ENCODE results near the gene GRIA1.

Gene GRIA1

DNA sequence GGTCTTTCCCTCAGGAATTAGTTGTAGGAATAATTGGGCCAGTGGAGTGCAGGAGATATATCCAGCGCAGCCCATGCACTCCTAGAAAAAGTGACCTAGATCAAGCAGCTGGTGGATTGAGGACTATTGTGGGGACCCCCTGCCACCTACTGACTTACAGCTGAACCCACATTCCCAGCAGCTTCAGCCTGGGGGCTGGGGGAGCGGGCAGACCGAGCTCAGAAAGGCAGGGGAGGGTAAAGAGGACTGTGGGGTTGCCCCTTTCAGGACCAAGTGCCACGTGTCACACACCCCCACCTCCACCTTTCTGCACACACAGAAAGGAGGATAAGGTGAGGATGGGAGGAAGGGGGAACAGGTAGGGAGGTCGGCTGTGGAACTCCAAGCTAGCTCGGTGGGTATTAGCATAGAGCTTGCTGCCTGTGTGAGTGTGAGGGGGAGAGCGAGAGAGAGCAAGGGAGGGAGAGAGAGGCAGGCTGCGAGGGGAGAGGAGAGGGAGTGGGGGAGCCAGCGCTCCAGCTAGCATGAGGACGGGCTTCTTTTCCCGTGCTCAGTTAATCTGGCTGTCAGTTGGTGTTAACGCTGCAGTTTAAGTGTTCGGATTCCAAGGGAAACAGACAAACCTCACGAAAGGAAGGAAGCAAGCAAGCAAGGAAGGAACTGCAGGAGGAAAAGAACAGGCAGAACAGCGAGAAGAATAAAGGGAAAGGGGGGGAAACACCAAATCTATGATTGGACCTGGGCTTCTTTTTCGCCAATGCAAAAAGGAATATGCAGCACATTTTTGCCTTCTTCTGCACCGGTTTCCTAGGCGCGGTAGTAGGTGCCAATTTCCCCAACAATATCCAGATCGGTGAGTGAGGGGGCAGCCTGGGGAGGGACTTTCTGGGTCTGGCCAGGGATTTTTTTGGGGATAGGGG, at the start of gene GRIA1:
Gene GRIA1, plus strand, starts transcription at position 553 of the 920 bp plus-strand sequence.
- DNase-seq (ENCODE audit: low read depth in 3 of 3), result no peak

DNA sequence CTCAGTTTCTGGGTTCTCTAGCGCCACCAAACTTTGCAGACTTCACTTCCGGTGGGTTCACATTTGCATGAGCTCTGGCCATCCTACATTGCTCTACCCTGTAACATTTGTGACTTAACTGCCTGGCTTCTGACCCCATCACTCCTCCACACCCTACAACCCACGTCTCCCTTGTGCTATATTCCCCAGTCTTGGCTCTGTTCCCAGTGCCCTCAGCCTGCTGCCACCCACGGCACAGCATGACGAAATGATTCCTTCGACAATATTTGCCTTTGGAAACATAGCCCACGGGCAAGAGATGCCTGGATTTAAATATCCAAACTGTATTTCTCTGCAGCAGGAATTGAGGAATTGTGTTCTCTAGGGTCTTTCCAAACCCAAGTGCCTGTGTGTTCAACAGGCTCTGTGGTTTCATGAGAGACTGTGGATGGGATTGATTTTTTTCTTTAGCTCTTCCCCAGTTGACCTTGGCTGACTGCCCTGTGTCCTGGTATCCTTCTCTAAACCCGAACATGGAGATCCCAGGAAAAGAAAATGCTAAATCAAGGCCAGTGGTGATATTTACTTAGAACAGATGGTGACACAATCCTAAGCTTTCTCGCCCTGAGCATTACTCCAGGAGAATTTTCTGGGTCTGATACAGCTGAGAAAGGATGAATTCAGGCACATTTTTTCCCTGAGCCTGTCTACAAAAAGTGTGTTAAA, 44.4 kb upstream of the GRIA1 start:
- DNase-seq (ENCODE audit: low read depth in 3 of 3), result no peak

DNA sequence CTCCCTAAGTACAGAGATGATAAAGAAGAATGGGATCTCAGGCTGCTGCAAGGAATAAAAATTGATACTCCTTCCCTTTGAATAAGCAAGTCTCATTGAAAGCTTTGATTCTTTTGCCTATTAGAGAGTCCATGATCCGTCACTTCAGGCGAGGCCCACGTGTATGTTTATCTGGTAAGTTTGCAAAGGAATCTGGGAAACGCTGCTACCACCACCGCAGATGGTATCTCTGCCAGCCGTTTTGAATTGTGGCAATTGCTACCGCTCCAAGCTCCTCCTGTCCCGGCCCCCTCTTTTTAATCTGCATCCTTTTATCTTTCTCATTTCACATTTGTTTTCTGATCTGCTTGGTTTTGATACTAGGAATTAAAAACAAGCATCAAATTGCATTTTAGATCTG, 42.9 kb upstream of the GRIA1 start:
- DNase-seq (ENCODE audit: low read depth in 3 of 3), result no peak

DNA sequence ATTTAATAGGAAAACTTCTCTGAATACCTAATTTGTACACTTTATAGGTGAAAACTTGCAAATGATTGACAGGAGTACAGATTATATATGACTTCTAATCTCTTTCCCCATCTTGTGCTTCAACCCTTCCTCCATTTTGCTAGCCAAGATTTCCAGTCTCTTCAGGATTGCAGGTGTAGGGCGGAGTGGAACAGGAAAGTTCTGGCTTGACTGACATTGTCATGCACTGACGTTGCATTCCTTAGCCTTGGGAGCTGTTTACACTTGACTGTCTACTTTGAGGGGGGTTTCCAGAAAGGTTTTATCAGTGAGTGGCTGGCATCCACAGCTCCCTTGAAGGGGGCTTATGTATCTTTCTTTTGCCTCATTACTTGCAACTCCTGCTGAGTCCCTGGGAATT, 34.1 kb upstream of the GRIA1 start:
- DNase-seq (ENCODE audit: low read depth in 3 of 3), result no peak

DNA sequence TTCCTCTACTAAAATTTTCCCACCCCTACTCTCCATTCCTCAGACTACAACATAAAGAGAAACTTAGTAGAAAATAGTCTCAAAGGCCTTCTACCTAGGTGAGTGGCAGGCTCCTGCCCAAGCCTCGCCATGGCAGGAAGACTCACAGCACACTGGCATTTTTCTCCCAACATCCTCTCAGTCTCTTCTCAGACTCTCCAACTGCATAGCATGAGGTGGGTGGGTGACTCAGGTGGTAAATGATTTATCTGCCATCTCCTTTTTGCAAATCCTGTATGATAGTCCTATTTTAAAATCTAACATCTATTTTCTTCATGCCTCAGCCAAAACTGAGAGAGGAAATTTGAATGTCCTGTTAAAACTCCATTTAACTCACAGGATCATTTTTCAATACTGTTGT, 33.5 kb upstream of the GRIA1 start:
- no peak for DNase-seq (ENCODE audit: low read depth in 3 of 3)

DNA sequence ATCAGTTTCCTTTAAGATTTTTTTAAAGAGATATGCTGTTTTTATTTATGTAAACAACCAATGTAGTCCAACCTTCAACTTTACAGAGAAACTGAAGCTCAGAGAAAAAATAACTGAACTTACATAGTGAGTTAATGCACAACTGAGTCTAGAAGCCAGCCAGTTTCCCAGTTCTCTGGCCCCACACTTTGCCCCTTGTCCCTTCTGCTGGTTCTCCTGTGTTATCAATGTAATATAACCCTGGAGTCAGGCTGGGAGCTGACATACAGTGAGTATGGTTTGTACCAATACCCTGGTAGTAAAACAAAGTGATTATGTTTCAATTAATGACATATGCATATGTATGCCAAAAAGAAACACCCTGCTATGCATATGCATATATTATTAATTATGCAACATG, 32.2 kb upstream of the GRIA1 start:
- DNase-seq (ENCODE audit: low read depth in 3 of 3), result no peak

DNA sequence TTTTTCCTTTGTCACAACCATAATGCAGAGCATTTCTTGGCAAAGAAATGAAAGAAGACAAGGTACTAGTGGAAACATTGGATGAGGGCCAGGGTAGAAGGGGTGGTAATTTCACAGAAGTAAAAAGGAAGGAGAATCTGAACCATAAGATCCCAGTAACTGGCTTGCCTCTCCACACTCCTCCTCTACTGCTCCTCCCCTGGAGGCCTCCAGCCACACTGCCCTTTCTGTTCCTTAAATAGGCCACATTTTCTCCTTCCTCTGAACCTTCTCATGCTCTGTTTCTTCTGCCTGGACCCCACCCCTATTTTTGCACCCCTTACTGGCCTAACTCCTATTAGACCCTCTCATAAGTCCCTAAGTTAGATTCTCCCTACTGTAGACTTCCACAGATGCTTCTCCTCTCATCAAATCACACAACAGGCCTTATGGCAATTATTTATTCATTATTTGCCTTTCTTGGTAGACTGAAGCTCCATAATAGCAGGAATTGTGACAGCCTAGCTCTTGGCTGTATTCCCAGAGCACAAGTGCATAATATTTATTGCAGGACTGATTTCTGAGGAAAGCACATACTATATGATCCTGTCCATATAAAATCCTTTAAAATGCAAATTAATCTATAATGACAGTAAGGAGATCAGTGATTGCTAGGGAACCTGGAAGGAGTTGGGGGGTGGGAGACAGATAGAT, 31.3 kb upstream of the GRIA1 start:
- no peak for DNase-seq (ENCODE audit: low read depth in 3 of 3)

DNA sequence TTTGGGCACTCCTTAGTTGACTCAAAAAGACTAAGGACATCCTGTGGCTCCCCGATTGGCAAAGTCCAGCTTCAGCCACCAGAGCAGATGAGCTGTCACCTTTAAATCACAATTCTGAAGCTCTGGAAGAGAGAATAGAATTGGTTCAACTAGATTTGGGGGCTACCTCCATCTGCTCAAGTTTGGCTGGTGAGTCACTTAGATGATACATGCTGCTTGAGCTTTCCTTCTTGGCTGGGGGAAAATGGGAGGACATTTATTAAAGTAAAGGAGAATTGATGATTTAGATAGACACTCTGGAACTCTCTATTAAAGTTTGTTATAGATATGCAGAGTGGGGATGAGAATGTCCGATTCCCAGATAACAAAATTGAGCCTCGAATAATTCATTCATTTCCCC, 30.0 kb upstream of the GRIA1 start:
- DNase-seq (ENCODE audit: low read depth in 3 of 3), result no peak

DNA sequence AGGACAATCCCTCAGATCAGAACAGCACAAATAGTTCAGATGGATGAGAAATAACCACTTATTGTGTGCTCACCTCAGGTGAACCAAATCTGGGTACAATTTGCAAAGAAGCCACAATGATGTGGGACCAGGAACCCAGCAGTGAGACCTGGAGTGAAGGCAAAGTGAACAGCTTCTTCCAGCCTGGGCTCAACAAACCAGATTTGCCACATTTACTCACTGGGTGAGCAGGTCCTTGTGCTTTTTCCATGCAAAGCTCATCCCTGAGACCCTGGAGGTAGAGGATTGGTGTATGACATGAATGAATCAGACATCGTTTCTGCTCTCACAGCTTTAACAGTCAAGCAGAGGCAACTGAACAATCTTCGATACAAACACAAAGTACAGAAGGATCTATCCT, 29.1 kb upstream of the GRIA1 start:
- no peak for DNase-seq (ENCODE audit: low read depth in 3 of 3)

DNA sequence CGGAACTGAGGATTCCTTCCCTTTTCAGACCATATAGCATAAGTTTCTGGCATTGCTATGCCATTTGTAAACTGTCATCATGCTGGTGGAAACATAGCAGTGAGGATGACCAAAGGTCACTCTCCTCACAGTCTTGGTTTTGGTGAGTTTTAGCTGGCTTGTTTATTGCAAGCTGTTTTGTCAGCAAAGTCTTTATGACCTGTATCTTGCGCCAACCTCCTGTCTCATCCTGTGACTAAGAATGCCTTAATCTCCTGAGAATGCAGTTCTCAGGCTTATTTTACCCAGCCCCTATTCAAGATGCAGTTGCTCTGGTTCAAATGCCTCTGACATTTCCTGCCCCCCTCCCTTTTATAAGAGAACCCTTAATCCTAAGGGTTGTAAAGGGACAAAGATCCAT, 26.7 kb upstream of the GRIA1 start:
- no peak for DNase-seq (ENCODE audit: low read depth in 3 of 3)

DNA sequence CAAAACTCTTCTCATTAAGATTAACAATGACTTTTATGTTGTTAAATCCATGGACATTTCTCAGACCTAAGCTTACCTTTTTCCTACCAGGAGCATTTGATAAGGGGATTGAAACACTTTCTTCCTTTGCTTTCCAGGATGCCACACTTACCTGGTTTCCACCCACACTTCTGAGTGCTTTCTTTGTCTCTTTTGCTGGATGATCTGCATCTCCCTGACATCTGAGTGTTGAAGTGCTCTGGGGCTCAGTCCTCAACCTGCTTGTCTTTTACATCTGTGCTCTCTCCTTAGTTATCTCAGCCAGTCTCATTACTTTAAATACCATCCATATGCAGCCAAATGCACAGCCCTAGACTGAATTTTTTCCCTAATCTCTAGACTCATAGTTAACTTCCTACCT, 22.9 kb upstream of the GRIA1 start:
- no peak for DNase-seq (ENCODE audit: low read depth in 3 of 3)

DNA sequence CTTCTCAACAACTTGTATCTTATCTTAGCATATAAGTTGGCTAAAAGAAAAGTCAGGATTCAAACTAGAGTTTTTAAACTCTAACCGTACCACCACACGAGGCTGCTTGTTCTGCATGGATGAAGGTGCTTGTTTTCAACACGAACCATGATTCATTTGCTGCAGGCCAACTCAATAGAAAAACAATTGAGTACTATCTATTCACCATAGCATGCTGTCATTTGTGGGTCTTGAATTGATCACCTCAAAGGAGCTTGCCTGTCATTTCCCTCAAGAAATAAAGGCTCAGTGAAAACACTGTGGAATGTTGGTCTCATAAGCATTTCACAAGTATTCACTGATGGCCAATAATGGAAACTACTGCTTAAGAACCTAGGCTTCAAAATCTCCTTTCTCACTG, 21.0 kb upstream of the GRIA1 start:
- no peak for DNase-seq (ENCODE audit: low read depth in 3 of 3)

DNA sequence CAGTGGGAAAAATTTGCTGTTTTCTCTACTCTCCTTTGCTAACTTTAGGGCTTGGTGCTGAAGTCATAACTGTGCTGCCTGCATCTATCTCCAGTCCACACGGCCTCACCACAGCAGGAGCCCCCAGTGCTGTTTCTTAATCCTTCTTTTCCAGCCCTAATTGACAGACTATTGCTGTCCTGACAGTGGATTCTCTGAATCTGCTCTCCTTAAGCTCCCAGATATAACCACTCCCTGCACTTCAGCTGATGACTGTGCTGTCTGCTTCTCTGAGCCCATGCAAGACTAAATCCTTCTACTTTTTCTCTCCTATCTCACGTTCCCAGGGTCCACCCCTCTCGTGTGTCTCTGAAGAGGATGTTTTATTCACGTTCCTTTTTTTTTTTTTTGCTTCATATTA, 19.7 kb upstream of the GRIA1 start:
- no peak for DNase-seq (ENCODE audit: low read depth in 3 of 3)

DNA sequence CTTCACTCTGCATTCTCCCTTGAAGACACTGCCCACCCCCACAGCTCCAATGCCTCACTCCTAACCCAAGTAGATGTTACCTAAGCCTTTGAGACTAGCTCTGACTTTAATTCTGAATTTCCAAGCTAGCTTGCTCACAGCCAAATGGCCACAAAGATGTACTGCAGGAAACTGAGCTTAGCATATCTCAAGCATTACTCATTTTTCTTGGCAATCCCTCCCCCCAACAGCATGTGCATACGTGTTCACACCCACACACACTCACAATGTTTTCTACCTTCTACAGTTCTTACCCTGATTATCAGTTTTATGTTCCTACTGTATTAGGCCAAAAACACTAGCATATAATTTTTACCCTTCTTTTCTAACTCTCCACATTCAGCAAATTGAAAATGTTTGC, 13.7 kb upstream of the GRIA1 start:
- no peak for DNase-seq (ENCODE audit: low read depth in 3 of 3)

DNA sequence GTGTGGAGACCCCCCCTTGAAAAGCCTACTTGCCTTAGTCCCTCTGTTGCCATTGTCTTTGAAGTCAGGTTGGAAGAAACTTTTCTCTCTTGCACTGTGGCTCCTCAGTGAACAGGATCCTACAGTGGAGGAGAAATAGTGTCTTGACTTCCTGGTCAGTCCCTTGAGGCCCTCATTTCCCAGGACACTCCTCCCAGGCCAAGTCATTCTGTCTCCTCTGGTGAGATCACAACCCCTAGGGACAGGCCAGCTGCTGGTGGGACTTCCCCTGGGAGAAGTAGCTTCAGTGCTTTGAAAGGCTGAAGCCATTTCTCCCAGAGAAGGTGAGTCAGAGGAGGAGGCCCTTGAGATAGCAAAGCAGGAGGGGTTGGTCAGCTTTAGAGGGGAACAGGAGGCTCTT, 10.1 kb upstream of the GRIA1 start:
- no peak for DNase-seq (ENCODE audit: low read depth in 3 of 3)

DNA sequence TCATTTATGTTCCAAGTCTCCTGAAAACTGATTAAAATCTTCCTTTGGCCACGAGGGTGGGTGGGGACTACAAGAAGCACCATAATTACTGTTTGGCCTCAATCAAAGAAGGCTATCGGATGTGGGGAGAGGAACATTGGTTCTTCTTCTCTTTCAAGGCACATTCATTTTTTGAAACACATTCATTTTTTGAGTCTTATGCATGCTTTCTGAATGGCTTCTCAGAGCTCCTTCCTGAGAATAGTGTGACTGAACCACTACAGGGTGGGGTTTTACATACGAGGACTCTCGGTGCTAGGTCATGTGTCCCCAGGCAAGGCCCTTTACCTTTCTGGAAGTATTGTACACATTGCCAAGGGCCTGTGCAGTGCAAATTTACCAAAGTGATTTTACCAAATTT, 7.0 kb upstream of the GRIA1 start:
- no peak for DNase-seq (ENCODE audit: low read depth in 3 of 3)

DNA sequence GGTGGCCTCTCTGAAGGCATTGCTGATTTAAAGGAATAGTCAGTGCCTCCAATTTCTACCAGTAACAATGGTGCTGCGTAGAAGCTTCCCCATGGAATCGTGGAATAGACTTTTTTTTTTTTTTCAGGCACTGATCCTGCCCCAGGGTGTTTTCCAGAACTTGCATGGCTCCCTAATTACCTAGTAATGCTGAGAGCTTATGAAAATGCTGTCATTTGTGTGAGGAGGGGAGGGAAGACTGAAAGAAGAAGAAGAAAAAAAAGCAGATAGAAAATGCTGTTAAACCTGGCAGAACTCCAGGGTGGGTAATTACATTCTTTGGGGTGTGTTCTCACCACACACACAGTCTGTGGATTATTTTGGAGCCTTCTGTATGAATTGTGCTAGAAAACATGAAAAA, 4.8 kb upstream of the GRIA1 start:
- DNase-seq (ENCODE audit: low read depth in 3 of 3), result no peak

DNA sequence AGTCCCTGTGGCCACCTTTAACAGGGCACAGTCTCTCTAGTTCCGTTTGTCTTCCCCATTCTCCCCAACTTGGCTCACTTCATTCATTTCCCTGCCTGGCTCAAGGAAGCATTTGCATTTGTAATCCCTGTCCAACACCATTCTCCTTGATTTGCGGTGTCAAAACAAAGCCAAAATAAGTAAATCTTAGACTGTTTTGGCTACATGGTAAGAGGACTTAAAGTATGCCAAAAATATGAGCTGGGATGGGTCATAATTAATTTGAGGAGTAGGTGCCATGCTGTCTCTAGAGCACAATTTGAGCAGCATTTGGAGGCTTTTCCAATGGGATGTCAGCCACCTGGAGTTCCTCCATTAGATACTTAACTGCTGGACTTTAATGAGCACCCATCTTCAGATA, 3.7 kb upstream of the GRIA1 start:
- DNase-seq (ENCODE audit: low read depth in 3 of 3), result no peak

DNA sequence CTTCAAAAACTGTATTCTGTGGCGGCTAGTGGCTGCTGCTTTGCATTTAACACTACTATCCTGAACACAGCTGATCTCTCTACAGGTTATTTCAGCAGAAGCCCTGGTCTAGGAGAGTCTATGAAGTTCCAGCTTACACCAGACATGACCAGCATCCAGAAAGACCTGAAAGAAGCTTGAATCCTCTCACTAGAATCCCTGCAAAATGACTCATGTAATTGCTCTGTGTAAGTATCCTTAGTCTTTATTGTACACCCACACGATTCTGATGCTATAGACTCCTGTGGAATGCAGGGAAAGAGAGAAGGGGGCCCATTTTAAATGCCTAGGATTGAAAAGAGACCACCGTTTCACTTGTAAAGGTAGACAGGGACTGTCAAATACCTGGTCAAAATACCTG, 859 bp upstream of the GRIA1 start:
- DNase-seq (ENCODE audit: low read depth in 3 of 3), result no peak

DNA sequence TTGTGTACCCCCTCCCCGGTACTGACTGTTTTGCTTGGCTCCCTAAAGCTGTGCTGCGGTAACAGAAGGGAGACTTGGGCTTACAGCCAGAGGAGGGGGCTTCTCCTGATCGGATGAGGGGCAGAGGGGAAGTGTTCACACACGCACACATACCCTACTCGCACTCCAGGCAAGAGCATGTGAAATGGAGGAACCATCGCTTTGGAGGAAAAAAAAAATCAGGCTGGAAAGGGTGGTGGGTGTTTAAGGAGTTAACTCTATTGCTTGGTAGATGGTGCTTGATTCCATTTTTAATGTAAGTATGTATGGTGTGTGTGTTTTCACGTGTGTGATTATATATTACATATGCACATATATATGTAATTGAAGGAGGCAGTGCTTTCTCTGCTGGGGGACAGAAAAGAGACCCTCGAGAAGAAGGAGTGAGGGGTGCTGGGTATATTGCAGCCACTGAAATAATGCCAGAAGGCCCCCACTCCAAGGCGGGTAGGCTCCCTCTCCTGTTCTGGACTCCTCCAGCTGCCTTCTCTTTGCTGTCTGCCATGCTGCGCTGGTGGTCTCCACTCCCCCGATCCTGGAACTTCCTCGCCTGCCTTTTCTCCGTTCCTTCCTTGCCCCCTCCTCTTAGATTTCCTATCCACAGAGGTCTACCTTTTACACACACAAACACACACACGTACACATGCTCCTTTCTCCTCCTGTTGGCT, 721 bp downstream of the GRIA1 start:
- DNase-seq (ENCODE audit: low read depth in 3 of 3), result no peak

DNA sequence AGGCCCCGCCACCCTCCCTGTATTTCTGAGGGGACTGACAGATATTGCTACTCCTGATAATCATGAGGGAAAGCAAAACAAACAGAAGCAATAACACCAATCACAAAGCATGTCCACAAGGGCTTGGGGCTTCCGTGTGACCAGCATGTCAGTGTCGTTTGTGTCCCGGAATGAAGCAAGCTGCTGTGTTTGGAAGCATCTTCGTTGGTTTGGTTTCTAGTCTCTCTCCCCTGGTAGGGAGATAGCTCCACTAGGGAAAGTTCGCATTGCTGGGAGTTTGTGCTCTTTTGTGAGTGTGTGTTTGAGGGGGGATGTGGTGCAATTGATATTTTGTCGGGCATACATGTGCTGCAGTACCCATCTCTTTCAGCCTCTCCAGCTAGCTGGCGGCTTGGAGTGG, 1.4 kb downstream of the GRIA1 start:
- DNase-seq (ENCODE audit: low read depth in 3 of 3), result no peak

DNA sequence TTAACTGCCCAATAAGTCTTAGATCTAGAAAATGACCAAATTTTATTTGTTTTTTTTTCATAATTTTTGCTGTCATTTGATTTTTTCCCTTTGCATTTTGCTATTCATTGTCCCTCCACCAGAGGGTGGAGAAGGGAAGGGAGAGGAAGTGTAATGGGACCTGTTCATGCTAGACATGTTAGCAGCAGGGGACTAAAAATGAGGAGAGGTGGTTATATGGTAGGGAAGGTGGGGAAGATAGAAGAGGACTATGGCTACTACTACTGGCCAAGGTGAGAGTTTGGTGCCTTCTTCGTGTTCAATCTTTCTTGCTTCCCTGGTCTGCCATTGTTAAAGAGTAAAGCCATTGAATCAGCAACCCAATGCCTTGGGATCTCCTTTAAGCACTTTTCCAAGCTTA, 6.4 kb downstream of the GRIA1 start:
- no peak for DNase-seq (ENCODE audit: low read depth in 3 of 3)
